ENCODE data around the gene TRAPPC3L. TPM values are rescaled to one million over a fixed set of nuclear protein-coding genes. Genes with fewer than 3 reads are reported as not detected.

The TRAPPC3L gene
- total RNA-seq, 1 experiment from 2014 or later: not detected

DNA sequence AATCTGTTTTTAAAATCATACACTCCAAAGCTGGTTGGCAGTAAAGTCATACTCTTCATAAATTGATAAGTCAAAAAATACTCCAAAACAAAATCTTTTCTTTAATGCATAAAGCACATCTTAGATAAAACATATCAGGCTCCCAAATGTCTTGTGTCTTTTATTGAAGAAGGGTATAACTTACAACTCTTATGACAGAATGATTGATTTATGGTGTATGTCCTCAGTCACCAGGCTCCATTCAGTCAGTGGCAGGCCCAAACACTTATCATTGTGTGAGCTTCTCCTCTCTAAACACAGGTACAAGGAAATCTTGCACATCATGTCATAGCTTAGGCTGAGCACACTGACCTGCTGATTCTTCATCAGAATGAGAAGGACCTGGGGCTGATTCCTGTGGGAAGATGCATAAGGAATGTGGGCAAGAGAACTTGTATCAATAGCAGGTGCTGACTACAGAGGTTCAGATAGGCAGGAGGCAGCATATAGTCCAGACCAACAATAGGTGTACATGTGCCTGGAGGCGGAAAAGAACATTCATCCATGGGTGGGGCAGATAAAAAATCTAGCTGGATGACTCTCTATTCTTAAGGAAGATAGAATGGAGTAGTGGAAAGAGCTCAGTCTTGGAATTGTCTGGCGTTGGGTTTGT lies 32.1 kb downstream of the TRAPPC3L start:
- peaks cover 11 to 18% of the 10 kb centered on the region in 2 experiments for H3K4me1 Mint-ChIP-seq
- H3K4me1 ChIP-seq (ENCODE audit: insufficient read depth, low read length): peaks cover 4% of the 10 kb centered on the region; the same call in 1 of the 2 replicates
- no peaks in the 10 kb centered on the region for H4K20me1 ChIP-seq (ENCODE audit: control insufficient read depth, insufficient read depth, insufficient read length)
- H2BK120ac ChIP-seq (ENCODE audit: low read depth, low read length, poor library complexity, severe bottlenecking): no peak overlapping the region
- H3K4me3 Mint-ChIP-seq: no peak overlapping the region
- H3K56ac ChIP-seq (ENCODE audit: insufficient read length, low read depth, low read length): no peak overlapping the region
- no peaks in the 10 kb centered on the region; the same call in 1 of the 2 replicates for H3K27me3 Mint-ChIP-seq (ENCODE audit: low read depth)
- H2AK5ac ChIP-seq (ENCODE audit: insufficient read length, low read length): no peak overlapping the region
- H2BK20ac ChIP-seq (ENCODE audit: low read depth, low read length, poor library complexity, severe bottlenecking): no peak overlapping the region
- H3T11ph ChIP-seq (ENCODE audit: low read length): no peak overlapping the region
- peaks cover 0 to 6% (median 2%) of the 10 kb centered on the region in 3 experiments; a peak in 1 of 7 replicates for H3K36me3 Mint-ChIP-seq (ENCODE audit: insufficient read depth in 1 of 3, low read depth in 3 of 3)
- no CpG with 5 or more reads among the region's 2 CpGs for WGBS (ENCODE audit: extremely low coverage, insufficient read length, low lambda C conversion rate)
- H3K27ac ChIP-seq (ENCODE audit: insufficient read length, low read depth, low read length): no peak overlapping the region
- H4K91ac ChIP-seq (ENCODE audit: insufficient read length, low read depth, low read length): no peak overlapping the region
- H3K9ac ChIP-seq (ENCODE audit: extremely low read depth, insufficient read length, low read length): no peak overlapping the region
- H2AFZ ChIP-seq (ENCODE audit: low read length): no peak overlapping the region
- no peaks in the 10 kb centered on the region for H3K27me3 ChIP-seq (ENCODE audit: insufficient read depth, low read length)
- H3K79me1 ChIP-seq (ENCODE audit: insufficient read depth, low read depth, low read length, poor library complexity, severe bottlenecking): no peaks in the 10 kb centered on the region
- no peak overlapping the region for H3K14ac ChIP-seq (ENCODE audit: insufficient read depth, low read length)
- H3K23me2 ChIP-seq (ENCODE audit: insufficient read length, low read depth, low read length, poor library complexity, severe bottlenecking): no peaks in the 10 kb centered on the region
- H3K9me3 Mint-ChIP-seq: peaks cover 0 to 7% of the 10 kb centered on the region in 2 experiments; a peak in 3 of 5 replicates
- TF ChIP-seq, protein P1, sequence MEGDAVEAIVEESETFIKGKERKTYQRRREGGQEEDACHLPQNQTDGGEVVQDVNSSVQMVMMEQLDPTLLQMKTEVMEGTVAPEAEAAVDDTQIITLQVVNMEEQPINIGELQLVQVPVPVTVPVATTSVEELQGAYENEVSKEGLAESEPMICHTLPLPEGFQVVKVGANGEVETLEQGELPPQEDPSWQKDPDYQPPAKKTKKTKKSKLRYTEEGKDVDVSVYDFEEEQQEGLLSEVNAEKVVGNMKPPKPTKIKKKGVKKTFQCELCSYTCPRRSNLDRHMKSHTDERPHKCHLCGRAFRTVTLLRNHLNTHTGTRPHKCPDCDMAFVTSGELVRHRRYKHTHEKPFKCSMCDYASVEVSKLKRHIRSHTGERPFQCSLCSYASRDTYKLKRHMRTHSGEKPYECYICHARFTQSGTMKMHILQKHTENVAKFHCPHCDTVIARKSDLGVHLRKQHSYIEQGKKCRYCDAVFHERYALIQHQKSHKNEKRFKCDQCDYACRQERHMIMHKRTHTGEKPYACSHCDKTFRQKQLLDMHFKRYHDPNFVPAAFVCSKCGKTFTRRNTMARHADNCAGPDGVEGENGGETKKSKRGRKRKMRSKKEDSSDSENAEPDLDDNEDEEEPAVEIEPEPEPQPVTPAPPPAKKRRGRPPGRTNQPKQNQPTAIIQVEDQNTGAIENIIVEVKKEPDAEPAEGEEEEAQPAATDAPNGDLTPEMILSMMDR (conservative IDR thresholded peaks at IDR 0.05): no peak
- no peaks in the 10 kb centered on the region for H3K9me3 ChIP-seq (ENCODE audit: control insufficient read depth, low read depth, low read length)
- DNase-seq: no peak
- H4K8ac ChIP-seq (replicated peaks; ENCODE audit: insufficient read length, low read depth, low read length): no peak overlapping the region
- H2BK12ac ChIP-seq (ENCODE audit: insufficient read length, low read depth, low read length): no peak overlapping the region
- no peak overlapping the region for H3K23ac ChIP-seq (ENCODE audit: insufficient read length, low read depth, low read length)
- H3K27ac Mint-ChIP-seq: no peak overlapping the region
- H2BK5ac ChIP-seq (ENCODE audit: insufficient read length, low read length): no peak overlapping the region
- no peak overlapping the region for H4K5ac ChIP-seq (ENCODE audit: insufficient read length, low read depth, low read length)
- no peak overlapping the region for H3K18ac ChIP-seq (ENCODE audit: insufficient read length, low read depth, low read length)
- no peak overlapping the region for H3K4ac ChIP-seq (ENCODE audit: low read depth, low read length)
- no peaks in the 10 kb centered on the region for H3K79me2 ChIP-seq (ENCODE audit: insufficient read depth, low read length)
- no peak overlapping the region for H3K4me2 ChIP-seq (ENCODE audit: insufficient read depth, insufficient read length, low read length)
- no peak overlapping the region for H2BK15ac ChIP-seq (ENCODE audit: low read depth, low read length)

All from H9 (cell line).